HEK293 (cell line): Measurements from ENCODE around the gene RABIF.

Experiments
- CTCF ChIA-PET: fragments of 350-600 bp; formaldehyde crosslinking; extraction: SDS; loops from one replicate; lab custom pipeline; 2021; ENCODE audit warnings: antibody characterized with exemption; lab: Yijun Ruan, JAX
- POLR2A ChIA-PET: fragments of 300-600 bp; formaldehyde crosslinking; extraction: SDS; loops from one replicate; lab custom pipeline; 2020; ENCODE audit warnings: antibody characterized with exemption, inconsistent platforms; lab: Yijun Ruan, JAX
- H3K27ac ChIP-seq: fragments of 200-500 bp; sonication (Bioruptor generic); 2 replicates; pipeline ENCODE4 v1.5.1; 2014; ENCODE audit warnings: low read depth, low read length, control low read depth, inconsistent platforms; ENCODE audit errors: extremely low read depth
- H3K36me3 ChIP-seq, 2 experiments: fragments of 200-500 bp in 1 of 2; sonication (Bioruptor generic) in 1 of 2; 1 replicate in 1 of 2; 2 replicates in 1 of 2; pipeline ENCODE4 v1.5.1; 2014 to 2017; ENCODE audit warnings: inconsistent platforms in 2 of 2, low read length in 2 of 2; ENCODE audit not compliant: control insufficient read depth in 2 of 2, insufficient read depth in 1 of 2
- H3K4me1 ChIP-seq: fragments of 200-500 bp; sonication (Bioruptor generic); 2 replicates; pipeline ENCODE4 v1.5.1; 2014; ENCODE audit warnings: mild to moderate bottlenecking, low read length, inconsistent platforms; ENCODE audit not compliant: control insufficient read depth, insufficient read depth
- H3K4me3 ChIP-seq: 2 replicates; pipeline ENCODE4 v1.5.1; 2011; ENCODE audit warnings: low read depth, mild to moderate bottlenecking, control low read depth, low read length, moderate library complexity
- H3K9me3 ChIP-seq: fragments of 200-500 bp; sonication (Bioruptor generic); 2 replicates; pipeline ENCODE4 v1.5.1; 2014; ENCODE audit warnings: low read depth, low read length, inconsistent platforms; ENCODE audit not compliant: control insufficient read depth, insufficient read depth
- HOXD13 ChIP-seq: sonication (generic); formaldehyde crosslinking; IDR thresholded peaks from 2 replicates; pipeline ENCODE4 v1.8.0; 2022; ENCODE audit warnings: missing genetic modification reagents, borderline replicate concordance
- KLF8 ChIP-seq: fragments of 450-650 bp; formaldehyde crosslinking; IDR thresholded peaks from 2 replicates; pipeline ENCODE4 v1.5.1; 2016; ENCODE audit warnings: missing biosample characterization, missing genetic modification characterization
- KLF9 ChIP-seq: fragments of 450-650 bp; formaldehyde crosslinking; IDR thresholded peaks from 2 replicates; pipeline ENCODE4 v1.5.1; 2016; ENCODE audit warnings: missing biosample characterization, missing genetic modification characterization, low read depth
- REPIN1 ChIP-seq: fragments of 450-650 bp; formaldehyde crosslinking; IDR thresholded peaks from 2 replicates; pipeline ENCODE4 v1.5.1; 2017; ENCODE audit warnings: missing biosample characterization, missing genetic modification characterization, low read depth
- SP2 ChIP-seq: fragments of 450-650 bp; formaldehyde crosslinking; IDR thresholded peaks from 2 replicates; pipeline ENCODE4 v1.5.1; 2016; ENCODE audit warnings: missing biosample characterization, missing genetic modification characterization
- TCF7L2 ChIP-seq: IDR thresholded peaks from 2 replicates; pipeline ENCODE4 v1.6.1; 2011; ENCODE audit warnings: low read depth, mild to moderate bottlenecking, inconsistent platforms, low read length, moderate library complexity, borderline replicate concordance
- TRIM28 ChIP-seq: IDR thresholded peaks from 2 replicates; pipeline ENCODE4 v1.6.1; 2011; ENCODE audit warnings: low read length, control low read depth, borderline replicate concordance
- ZBTB44 ChIP-seq: fragments of 450-650 bp; IDR thresholded peaks from 2 replicates; pipeline ENCODE4 v1.5.1; 2018; ENCODE audit warnings: missing biosample characterization, mild to moderate bottlenecking, missing genetic modification characterization
- ZIC2 ChIP-seq: fragments of 450-650 bp; formaldehyde crosslinking; IDR thresholded peaks from 2 replicates; pipeline ENCODE4 v1.5.1; 2016; ENCODE audit warnings: missing biosample characterization, missing genetic modification characterization
- ZNF114 ChIP-seq: fragments of 450-650 bp; formaldehyde crosslinking; IDR thresholded peaks from 2 replicates; pipeline ENCODE4 v1.5.0; 2017; ENCODE audit warnings: missing biosample characterization, missing genetic modification characterization
- ZNF184 ChIP-seq: fragments of 450-650 bp; IDR thresholded peaks from 2 replicates; pipeline ENCODE4 v1.5.1; 2018; ENCODE audit warnings: missing biosample characterization, mild to moderate bottlenecking, missing genetic modification characterization
- ZNF350 ChIP-seq: fragments of 450-650 bp; formaldehyde crosslinking; IDR thresholded peaks from 2 replicates; pipeline ENCODE4 v1.5.0; 2017; ENCODE audit warnings: missing biosample characterization, mild to moderate bottlenecking, missing genetic modification characterization
- ZNF398 ChIP-seq: fragments of 450-650 bp; formaldehyde crosslinking; IDR thresholded peaks from 2 replicates; pipeline ENCODE4 v1.5.1; 2017; ENCODE audit warnings: missing biosample characterization, missing genetic modification characterization
- ZNF416 ChIP-seq: fragments of 450-650 bp; formaldehyde crosslinking; IDR thresholded peaks from 2 replicates; pipeline ENCODE4 v1.5.1; 2016; ENCODE audit warnings: missing biosample characterization, missing genetic modification characterization
- ZNF518A ChIP-seq: fragments of 450-650 bp; formaldehyde crosslinking; conservative IDR thresholded peaks from 2 replicates; pipeline ENCODE4 v1.5.1; 2016; ENCODE audit warnings: low read depth, missing biosample characterization, missing genetic modification characterization
- ZNF623 ChIP-seq: fragments of 450-650 bp; formaldehyde crosslinking; IDR thresholded peaks from 2 replicates; pipeline ENCODE4 v1.5.1; 2016; ENCODE audit warnings: missing biosample characterization, missing genetic modification characterization
- ZNF670 ChIP-seq: fragments of 450-650 bp; formaldehyde crosslinking; IDR thresholded peaks from 2 replicates; pipeline ENCODE4 v1.5.1; 2016; ENCODE audit warnings: missing biosample characterization, missing genetic modification characterization, low read depth
- ZNF776 ChIP-seq: fragments of 450-650 bp; formaldehyde crosslinking; IDR thresholded peaks from 2 replicates; pipeline ENCODE4 v1.5.0; 2017; ENCODE audit warnings: missing biosample characterization, missing genetic modification characterization, borderline replicate concordance
- ZNF791 ChIP-seq: fragments of 450-650 bp; formaldehyde crosslinking; IDR thresholded peaks from 2 replicates; pipeline ENCODE4 v1.5.1; 2016; ENCODE audit warnings: missing biosample characterization, missing genetic modification characterization
- ZNF830 ChIP-seq: fragments of 450-650 bp; IDR thresholded peaks from 2 replicates; pipeline ENCODE4 v1.5.0; 2018; ENCODE audit warnings: missing biosample characterization, missing genetic modification characterization, low read depth, mild to moderate bottlenecking, moderate library complexity
- TF ChIP-seq, protein P1 (sequence below): fragments of 450-650 bp; formaldehyde crosslinking; IDR thresholded peaks from 2 replicates; pipeline ENCODE4 v1.5.1; 2016; ENCODE audit warnings: missing biosample characterization, missing genetic modification characterization, borderline replicate concordance
- TF ChIP-seq, protein P2 (sequence below): fragments of 450-650 bp; formaldehyde crosslinking; IDR thresholded peaks from 2 replicates; pipeline ENCODE4 v1.5.1; 2016; ENCODE audit warnings: missing biosample characterization, missing genetic modification characterization

RABIF gene

GRCh38 chr1:202852163-202852904 is 36.6 kb downstream of the RABIF start:
- Histone ChIP-seq H3K9me3 (no peaks in the 10 kb centered on the region), H3K36me3 (peaks cover 0 to 9% of the 10 kb centered on the region in 2 experiments; a peak in 1 of 3 replicates), H3K4me1 (no peaks in the 10 kb centered on the region), H3K4me3 (no peak overlapping the region), H3K27ac (no peak overlapping the region)
- CTCF ChIA-PET, result interaction anchor here (0.6 to 2.8 kb wide), 13 partner anchors 9 to 498 kb away, joined by 3 to 10 read pairs (median 3); no protein-coding TSS in a partner anchor
- POLR2A ChIA-PET, result interaction anchor here (0.6 to 1.6 kb wide), 2 partner anchors 9 to 34 kb away, joined by 6 to 9 read pairs; no protein-coding TSS in a partner anchor
- TF ChIP-seq ZIC2 (no peak), KLF9 (no peak), ZNF518A (tag by site-specific recombination) (no peak), TCF7L2 (no peak), ZNF114 (no peak), ZNF830 (tag by site-specific recombination) (no peak), ZNF350 (tag by site-specific recombination) (no peak), ZNF776 (no peak), ZNF398 (no peak), ZNF791 (no peak), ZNF184 (tag by site-specific recombination) (no peak), SP2 (no peak), REPIN1 (tag by site-specific recombination) (no peak), HOXD13 (CRISPR knock-in tag) (no peak), TRIM28 (no peak), ZNF623 (no peak), ZNF670 (tag by site-specific recombination) (no peak), ZNF416 (tag by site-specific recombination) (no peak), KLF8 (no peak), ZBTB44 (tag by site-specific recombination) (no peak)
- TF ChIP-seq, protein P1, sequence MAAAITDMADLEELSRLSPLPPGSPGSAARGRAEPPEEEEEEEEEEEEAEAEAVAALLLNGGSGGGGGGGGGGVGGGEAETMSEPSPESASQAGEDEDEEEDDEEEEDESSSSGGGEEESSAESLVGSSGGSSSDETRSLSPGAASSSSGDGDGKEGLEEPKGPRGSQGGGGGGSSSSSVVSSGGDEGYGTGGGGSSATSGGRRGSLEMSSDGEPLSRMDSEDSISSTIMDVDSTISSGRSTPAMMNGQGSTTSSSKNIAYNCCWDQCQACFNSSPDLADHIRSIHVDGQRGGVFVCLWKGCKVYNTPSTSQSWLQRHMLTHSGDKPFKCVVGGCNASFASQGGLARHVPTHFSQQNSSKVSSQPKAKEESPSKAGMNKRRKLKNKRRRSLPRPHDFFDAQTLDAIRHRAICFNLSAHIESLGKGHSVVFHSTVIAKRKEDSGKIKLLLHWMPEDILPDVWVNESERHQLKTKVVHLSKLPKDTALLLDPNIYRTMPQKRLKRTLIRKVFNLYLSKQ (tag by site-specific recombination), result no peak
- TF ChIP-seq, protein P2, sequence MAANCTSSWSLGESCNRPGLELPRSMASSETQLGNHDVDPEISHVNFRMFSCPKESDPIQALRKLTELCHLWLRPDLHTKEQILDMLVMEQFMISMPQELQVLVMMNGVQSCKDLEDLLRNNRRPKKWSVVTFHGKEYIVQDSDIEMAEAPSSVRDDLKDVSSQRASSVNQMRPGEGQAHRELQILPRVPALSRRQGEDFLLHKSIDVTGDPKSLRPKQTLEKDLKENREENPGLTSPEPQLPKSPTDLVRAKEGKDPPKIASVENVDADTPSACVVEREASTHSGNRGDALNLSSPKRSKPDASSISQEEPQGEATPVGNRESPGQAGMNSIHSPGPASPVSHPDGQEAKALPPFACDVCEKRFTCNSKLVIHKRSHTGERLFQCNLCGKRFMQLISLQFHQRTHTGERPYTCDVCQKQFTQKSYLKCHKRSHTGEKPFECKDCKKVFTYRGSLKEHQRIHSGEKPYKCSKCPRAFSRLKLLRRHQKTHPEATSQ (tag by site-specific recombination), result no peak
